ENCODE results near the gene CD81. TPM values are rescaled to one million over a fixed set of nuclear protein-coding genes. Genes with fewer than 3 reads are reported as not detected.
"Not testable (repeated sequence)": the region's sequence is repeated elsewhere in the genome, so short reads cannot be mapped to it uniquely, and the experiment has no call there.

Gene CD81, protein sequence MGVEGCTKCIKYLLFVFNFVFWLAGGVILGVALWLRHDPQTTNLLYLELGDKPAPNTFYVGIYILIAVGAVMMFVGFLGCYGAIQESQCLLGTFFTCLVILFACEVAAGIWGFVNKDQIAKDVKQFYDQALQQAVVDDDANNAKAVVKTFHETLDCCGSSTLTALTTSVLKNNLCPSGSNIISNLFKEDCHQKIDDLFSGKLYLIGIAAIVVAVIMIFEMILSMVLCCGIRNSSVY
- total RNA-seq: 723 TPM
- long read RNA-seq, transcript CD81-207 (6 exons, 890 nt): minor isoform, 5 of 81 reads
- long read RNA-seq, transcript CD81-201 (8 exons, 1,520 nt): major isoform, 12 of 81 reads
- long read RNA-seq, transcript CD81-204 (5 exons, 940 nt): major isoform, 12 of 81 reads
- long read RNA-seq, partial matches to known transcripts: 15 of 81 reads
- long read RNA-seq, other reads (novel, unspliced or antisense): 36 of 81 reads

DNA sequence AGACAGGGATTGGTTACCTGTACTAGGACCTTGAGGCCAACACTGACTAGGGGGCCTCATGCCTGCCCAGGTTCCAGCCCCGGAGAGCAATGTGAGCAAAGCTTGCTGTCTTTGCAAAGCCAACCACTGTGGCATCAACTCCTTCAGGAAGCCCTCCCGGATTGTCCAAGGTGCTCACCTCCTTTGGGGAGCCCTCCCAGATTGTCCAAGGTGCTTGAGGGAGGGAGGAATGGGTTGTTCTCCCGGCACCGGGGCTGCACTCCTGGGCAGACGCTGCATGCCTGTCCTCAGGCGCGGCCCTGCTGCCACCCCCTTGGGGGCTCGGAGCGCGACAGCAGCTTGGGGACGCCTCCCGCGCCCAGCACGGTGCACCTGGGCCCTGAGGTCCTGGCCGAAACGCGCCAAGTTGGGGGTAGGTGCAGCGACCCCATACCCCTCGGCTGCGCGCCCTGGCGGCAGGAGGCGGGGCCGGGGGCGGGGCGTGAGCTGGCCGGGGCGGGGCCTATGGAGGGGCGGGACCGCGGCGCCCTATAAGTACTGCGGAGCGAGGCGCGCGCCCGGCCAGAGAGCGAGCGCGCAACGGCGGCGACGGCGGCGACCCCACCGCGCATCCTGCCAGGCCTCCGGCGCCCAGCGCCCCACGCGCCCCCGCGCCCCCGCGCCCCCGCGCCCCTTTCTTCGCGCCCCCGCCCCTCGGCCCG is at the start of gene CD81:
Gene CD81 (plus strand): TSS at position 560 of the 701 bp plus-strand sequence. CDS start 240 bp downstream, outside the sequence.
- no peak for DNase-seq (ENCODE audit: low spot score)

DNA sequence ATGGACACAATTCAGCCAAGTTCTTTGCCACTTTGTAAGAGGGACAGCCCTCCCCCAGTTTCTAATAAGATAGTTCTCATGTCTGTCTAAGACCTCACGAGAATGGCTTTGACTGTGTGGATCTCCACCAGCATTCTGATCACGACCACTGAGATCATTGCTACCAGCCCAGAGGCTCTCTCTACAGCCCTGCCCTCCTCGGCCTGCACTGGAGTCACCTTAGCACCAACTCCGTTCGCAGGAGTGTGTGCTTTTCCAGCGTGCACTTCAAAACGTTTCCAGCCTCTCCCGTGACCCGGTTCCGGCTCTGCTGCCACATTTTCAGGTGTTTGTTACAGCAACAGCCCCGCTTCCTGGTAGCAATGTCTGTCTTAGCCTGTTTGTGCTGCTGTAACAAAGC is 49.1 kb upstream of the CD81 start:
- peak; percentile 45 for DNase-seq (ENCODE audit: low spot score)

DNA sequence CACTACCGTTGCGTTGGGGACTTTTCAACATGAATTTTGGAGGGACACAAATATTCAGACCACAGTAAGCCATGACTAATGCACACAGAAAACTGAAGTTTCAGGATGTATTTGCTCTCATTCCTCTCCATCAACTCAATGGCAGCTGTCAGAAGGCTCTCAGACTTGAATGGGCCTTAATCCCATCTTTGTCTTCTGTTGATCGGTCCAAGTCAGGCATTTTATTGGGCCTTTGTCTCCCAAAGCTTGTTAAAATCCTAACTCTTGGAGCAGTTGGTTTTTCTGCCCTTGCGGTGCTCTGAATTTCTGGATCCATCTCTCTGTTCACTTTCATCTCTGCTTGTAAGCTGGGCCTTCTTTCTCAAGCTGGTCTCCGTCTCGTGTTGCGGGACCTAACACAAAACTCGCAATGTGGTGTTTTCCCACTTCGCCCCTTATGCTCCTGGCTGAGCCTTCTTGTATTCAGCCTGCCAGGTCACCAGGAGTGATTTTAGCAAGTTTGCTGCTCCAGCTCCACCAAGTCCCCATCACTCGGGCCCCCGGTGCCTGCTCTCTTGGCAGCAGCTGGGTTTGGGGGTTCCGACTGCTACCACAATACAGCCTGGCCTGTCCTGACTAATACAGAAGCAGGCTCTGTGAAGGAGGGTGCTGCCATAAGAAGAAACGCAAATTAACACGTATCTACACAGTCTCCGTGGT is 48.3 kb upstream of the CD81 start:
- peak; percentile 37 for DNase-seq (ENCODE audit: low spot score)

DNA sequence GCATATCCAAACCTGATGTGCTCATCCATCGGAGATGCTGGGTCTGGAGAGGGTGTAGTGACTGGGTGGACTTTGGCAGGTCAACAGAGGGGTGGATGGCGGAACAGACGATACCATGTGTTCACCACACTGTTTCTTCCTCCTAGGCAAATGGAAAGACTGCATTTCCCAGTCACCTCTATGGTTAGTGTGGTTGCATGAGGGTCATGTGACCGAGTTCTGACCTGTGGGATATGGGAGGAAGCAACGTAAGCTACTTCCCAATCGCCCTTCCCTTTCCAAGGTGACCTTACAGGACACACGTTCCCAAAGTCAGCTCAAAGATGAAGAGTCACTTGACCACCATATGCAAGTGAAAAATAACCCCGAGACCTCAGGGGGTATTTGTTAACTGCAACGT is 47.6 kb upstream of the CD81 start:
- DNase-seq (ENCODE audit: low spot score): no peak

DNA sequence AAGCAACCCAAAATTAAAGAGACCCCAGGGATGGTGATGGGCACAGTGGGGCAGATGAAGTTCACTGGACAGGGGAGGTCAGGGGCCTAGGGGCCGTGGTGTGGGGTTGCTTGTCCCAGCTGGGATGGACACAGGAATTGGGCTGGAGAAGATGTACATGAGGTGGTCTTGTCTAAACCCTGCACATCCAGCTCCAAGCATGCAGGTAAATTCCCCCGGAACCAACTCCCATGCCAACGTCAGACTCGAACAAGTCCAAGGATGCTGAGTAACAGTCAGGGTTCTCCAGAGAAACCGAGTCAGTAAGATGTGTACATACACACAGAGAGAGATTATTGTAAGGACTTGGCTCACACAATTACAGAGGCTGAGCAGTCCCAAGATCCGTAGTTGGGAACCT is 46.4 kb upstream of the CD81 start:
- peak; percentile 71 for DNase-seq (ENCODE audit: low spot score)

DNA sequence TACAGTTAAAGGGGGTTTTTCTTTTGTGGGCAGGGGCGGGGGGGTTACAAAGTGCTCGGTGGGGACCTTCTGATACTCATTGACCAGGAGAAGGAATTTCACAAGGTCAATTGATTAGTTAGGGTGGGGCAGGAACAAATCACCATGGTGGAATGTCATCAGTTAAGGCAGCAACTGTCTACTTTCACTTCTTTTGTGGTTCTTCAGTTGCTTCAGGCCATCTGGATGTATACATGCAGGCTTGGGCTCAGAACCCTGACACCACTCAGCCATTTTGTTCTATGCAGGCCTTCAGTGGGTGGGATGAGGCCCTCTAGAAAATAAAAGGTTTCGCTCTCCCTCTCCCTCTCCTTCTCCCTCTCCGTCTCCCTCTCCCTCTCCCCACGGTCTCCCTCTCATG is 45.7 kb upstream of the CD81 start:
- DNase-seq (ENCODE audit: low spot score): no peak

DNA sequence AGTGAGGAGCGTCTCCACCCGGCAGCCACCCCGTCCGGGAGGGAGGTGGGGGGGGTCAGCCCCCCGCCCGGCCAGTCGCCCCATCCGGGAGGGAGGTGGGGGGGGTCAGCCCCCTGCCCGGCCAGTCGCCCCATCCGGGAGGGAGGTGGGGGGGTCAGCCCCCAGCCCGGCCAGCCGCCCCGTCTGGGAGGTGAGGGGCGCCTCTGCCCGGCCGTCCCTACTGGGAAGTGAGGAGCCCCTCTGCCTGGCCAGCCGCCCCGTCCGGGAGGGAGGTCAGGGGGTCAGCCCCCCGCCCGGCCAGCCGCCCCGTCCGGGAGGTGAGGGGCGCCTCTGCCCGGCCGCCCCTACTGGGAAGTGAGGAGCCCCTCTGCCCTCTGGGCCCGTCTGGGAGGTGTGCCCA is 44.5 kb upstream of the CD81 start:
- peak; percentile 24 for DNase-seq (ENCODE audit: low spot score)

DNA sequence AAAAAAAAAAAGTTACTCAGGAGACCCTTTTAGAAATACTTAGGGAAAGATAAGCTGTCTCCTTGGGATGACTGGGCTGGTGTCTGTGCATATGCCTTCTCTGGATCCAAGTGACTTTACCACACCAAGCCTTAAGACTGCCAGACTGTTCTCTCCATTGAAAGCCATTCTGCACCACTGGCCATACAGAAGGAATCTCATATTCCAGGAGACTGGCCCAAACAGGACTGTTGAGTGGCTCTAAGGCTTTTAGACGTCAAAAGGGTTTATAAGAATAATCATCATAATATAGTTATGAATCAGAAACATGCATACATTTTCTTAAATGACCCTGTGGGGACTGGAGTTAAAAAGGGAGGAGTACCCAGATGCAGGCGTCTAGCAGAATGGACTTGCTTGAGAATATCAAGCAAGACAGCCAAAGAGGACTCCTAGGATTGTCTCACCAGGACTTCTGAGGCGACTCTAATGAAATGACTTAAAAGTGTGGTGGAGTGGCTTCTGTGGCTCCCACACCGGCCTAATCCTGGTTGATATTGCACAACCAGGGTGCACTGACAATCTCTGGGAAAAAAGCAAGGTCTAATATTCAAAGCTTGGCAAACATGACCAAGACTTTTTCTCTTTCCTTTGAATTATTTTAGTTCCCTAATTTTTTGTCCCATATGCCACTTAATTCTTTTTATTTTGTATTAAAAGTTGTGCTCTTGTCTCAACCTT is 43.5 kb upstream of the CD81 start:
- DNase-seq (ENCODE audit: low spot score): not testable (repeated sequence)

DNA sequence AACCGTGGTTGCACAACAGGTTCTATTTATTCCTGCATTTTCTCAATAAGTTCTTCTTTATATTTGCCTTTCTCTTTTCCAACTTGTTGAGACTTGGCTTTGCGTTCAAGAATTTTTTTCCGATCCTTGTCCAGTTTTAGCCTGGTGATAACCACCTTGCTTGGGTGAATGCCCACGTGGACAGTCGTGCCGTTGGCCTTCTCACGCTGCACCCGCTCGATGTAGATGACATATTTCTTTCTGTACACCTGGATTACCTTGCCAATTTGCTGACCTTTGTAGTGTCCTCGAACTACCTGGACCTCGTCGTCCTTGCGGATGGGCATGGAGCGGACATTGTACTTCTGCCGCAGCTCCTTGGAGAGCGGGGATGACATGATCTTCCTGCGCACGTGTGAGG is 41.8 kb upstream of the CD81 start:
- DNase-seq (ENCODE audit: low spot score): peak; percentile 47

DNA sequence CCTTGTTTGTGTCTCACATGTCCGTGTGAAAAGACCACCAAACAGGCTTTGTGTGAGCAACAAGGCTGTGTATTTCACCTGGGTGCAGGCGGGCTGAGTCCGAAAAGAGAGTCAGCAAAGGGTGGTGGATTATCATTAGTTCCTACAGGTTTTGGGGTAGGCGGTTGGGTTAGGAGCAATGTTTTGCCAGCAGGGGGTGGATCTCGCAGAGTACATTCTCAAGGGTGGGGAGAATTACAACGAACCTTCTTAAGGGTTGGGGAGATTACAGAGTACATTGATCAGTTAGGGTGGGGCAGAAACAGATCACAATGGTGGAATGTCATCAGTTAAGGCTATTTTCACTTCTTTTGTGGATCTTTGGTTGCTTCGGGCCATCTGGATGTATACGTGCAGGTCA is 38.4 kb upstream of the CD81 start:
- not testable (repeated sequence) for DNase-seq (ENCODE audit: low spot score)

DNA sequence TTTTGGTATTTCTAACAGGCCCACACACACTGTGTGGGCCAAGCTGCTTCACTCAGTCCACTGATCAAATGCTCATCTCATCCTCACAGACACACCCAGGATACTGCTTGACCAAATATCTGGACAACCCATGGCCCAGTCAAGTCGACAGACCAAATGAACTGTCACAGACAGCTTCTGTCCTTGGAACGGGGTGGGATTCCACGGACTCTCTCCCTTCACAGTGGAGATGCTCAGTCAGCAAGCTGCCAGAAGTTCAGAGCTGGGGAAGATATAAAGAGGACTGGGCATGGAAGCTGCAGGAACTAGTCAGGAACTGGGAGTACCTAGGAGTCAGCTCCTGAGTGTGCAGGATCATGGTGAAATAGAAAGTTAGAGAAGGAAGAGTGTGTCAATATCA is 34.6 kb upstream of the CD81 start:
- DNase-seq (ENCODE audit: low spot score): peak; percentile 59

DNA sequence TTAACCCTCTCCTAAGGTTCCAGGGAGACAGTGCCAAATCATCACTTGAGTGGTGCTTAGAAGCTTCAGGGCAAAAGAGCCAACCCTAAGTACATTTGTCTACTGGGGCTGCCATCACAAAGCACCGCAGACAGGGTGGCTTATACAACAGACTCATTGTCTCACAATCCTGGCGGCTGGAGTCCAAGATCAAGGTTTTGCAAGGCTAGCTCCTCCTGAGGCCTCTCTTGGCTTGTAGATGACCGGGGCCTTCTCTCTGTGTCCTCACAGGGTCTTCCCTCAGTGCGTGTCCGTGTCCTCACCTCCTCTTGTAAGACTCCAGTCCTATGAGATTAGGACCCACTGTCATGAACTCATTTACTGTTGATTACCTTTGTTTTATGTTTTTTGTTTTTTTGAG is 34.1 kb upstream of the CD81 start:
- peak; percentile 53 for DNase-seq (ENCODE audit: low spot score)

DNA sequence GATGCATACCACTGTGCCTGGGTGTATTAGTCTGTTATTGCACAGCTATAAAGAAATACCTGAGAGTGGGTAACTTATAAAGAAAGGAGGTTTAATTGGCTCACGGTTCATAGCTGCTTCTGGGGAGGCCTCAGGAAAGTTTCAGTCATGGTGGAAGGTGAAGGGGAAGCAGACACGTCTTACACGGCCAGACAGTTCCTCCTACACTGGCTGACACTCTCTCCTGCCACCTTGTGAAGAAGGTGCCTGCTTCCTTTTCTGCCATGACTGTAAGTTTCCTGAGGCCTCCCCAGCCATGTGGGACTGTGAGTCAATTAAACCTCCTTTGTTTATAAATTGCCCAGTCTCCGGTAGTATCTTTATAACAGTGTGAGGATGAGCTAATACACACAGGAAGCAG is 33.6 kb upstream of the CD81 start:
- DNase-seq (ENCODE audit: low spot score): peak; percentile 45

DNA sequence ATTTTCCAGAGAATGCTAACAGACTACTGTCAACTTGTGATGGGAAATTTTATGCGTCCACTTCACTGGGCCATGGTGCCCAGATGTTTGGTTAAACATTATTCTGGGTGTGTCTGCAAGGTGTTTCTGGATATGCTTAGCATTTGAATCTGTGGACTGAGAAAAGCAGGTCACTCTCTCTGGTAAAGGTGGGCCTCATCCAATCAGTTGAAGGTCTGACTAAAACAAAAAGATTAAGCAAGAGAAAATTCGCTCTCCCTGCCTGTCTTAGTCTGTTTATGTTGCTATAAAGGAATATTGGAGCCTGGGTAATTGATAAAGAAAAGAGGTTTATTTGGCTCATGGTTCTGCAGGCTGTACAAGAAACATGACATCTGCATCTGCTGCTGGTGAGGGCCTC is 32.1 kb upstream of the CD81 start:
- DNase-seq (ENCODE audit: low spot score): no peak

DNA sequence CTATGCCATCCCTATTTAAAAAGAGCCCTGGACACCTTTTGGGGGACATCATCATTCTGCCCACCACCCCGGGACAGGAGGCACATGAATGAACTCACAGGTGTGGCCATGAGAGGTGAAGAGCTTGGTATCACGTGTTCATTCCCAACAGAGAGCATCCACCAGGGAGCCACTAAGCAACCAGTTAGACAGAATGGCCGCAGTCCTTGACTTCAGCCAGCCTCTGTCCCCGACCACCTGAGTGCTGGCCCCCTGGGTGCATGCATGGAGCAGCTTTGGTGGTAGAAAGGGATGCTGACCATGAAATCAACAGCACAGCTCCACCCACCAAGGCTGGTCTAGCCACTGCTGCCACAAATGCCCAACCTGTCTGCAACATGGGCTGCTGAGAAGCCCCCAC is 31.1 kb upstream of the CD81 start:
- peak; percentile 62 for DNase-seq (ENCODE audit: low spot score)

DNA sequence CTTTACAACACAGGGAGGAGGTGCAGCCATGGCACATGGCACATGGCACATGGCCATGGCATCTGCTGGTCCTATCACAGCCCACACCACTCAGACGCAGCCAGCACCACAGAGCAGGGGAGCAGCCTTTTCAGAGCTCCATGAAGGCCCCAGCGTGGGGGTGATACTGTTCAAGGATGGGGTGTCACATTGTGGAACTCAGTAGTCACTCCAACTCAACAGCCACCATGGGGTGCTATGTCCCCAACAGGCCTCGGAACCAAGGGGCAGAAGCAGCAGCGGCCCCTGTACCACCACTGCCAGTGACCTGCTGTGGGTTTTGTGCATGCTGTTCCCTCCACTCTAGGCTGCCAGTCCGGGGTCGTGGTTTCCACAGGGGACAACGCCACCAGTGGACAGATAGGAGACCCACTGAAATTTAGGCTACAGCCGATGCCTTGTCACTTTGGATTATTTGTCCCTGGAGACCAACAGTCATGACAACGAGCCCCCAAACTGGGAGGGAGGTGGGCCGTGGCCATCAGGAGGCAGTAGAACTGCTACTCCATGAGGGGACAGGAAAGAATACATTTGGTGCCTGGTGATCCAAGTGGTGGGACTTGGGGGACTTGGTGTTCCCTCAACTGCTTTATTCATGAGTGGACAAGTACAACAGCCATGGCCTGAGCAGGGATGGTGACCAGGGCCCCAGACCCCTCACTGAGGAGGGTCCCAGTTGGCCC is 30.4 kb upstream of the CD81 start:
- DNase-seq (ENCODE audit: low spot score): peak; percentile 78

DNA sequence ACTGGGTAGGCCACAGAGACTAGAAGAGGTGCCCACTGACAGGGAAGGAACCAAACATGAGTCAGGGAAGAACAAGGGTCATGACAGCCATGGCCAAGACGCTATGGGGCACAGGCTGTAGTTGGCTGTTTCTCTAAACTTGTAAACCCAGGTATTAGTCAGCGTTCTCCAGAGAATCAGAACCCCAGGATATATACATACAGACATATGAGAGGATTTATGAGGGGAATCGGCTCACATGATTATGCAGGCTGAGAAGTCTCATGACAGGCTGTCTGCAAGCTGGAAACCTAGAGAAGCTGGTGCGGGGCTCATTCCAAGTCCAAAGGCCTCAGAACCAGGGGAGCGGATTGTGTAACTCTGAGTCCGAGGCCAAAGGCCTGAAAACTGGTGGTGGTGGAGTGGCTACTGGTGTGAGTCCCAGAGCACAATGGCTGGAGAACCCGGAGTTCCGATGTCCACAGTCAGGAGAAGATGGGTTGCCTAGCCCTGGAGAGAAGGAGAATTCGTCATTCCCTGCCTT is 29.7 kb upstream of the CD81 start:
- peak; percentile 49 for DNase-seq (ENCODE audit: low spot score)

DNA sequence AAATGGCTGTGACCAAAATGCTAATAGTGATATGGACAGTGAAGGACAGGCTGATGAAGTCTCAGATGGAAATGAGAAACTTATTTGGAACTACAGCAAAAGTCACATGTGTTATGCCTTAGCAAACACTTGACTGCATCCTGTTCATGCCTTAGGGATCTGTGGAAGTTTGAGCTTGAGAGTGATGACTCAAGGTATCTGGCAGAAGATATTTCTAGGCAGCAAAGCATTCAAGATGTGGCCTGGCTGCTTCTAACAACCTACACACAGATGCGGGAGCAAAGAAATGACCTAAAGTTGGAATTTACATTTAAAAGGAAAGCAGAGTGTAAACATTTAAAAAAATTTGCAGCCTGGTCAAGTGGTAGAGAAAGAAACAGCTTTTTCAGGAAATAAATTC is 28.1 kb upstream of the CD81 start:
- DNase-seq (ENCODE audit: low spot score): no peak

DNA sequence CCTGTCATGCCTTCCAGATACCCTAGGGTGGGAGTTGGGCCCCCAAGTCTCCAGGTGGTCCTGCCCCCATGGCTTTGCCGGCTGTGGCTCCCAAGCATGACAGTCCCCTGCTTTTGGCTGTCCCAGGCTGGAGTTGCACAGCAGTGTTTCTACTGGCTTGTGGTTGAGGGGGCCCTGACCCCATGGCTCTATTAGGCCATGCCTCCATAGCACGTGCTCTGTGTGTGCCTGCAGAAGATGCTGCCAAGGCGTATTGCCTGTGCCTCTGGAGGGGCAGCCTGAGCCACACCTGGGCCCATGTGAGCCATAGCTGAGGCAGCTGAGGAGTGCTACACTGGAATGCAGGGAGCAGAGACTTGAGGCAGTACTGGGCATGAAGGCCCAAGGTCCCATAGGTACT is 25.4 kb upstream of the CD81 start:
- DNase-seq (ENCODE audit: low spot score): peak; percentile 51

DNA sequence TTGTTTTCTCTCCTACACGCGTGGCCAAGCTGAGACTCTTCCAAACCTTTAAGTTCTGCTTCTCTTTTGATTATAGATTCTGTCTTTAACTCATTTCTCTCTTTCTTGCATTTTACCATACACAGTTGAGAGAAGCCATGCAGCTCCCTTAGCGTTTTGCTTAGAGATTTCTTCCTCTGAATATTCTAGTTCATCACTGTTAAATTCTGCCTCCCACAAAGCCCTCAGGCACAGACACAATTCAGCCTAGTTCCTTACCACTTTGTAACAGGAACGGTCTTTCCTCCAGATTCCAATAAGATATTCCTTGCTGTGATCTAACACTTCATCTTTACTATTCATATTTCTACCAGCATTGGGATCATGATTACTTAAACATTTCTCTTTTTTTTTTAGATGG is 24.7 kb upstream of the CD81 start:
- no peak for DNase-seq (ENCODE audit: low spot score)
